ENCODE data around the gene FAM163B.

The FAM163B gene

GRCh38 chr9:133609311-133610098 is at the start of gene FAM163B:
TSS of gene FAM163B (minus strand) at chr9:133609389. CDS start at chr9:133580223, 29,166 bp downstream.
- DNase-seq (ENCODE audit: low spot score) = no peak

DNA sequence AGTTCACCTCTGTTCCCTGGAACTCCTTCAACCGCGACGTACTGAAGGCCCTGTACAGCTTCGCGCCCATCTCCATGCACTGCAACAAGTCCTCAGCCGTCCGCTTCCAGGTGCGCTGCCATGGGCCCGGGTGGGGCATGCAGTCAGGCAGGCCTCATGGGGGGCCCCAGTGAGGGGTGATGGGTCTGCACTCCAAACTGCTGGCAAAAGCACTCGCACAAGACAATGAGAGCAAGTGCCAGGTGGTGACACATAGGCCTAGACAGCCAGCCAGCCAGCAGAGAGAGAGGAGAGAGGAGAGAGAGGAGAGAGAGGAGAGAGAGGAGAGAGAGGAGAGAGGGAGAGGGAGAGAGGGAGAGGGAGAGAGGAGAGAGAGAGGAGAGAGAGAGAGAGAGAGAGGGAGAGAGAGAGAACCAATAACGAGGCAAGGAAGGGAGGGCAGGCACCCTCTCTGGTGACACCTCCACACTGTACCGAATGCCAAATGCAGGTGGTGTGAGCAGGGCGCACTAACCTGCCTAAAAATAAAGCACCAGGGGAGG is 48.0 kb upstream of the FAM163B start:
- DNase-seq (ENCODE audit: low spot score) = no peak

DNA sequence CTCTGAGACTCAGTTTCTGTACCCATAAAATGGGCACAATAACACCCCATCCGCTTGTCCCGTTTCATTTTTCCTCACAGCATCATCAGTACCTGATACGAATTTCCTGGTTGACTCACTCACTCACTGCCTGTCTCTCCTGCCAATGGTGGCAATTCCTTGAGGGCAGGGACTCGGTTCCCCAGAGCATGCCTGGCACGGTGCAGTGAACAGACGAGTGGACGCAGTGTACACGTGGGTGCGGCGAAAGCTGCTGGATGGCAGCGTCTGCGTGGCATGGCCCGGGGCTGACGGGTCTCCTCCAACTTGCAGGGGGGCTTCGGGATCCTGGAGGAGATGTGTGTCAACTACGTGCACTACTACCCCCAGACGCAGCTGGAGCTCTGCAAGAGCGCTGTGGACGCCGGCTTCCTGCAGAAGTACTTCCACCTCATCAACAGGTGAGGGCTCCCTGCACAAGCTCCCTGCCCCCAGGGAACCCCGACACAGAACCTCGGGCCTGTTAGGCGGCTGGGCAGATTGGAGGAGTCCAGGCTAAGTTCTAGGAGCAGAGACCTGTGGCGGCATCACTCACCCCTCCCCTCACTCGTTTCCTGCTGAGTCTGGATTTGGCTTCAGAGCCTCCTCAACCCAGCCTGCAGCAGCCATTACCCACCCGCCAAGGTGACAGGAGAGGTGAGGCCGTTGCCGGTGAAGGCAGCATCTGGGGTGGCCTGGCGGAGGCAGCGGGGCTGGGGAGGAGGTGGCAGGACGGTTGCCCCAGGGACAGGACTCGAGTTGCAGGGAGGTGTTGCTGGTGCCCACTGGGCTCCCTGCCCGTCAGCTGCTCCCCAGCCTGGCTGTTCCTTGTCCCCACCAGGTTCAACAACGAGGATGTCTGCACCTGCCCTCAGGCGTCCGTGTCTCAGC is 47.3 kb upstream of the FAM163B start:
- no peak for DNase-seq (ENCODE audit: low spot score)

DNA sequence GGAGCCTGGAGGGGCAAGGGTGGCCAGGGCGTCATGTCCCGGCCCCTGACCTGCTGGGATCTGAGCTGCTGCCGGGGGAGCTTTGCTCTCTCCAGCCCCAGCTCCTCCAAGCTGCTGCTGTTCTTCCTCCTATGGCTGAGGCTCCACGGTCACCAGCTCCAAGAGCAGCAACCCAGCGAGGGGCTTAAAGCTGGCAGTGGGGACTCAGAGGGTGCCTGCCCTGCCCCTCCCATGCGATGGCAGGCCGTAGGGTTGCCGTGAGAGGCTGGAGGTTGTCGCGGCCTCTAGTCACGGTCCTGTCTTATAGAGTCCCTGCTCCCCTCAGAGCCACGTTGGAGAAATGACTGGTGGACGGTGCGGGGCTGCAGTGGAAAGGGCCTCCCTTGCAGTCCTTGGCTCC is 46.5 kb upstream of the FAM163B start:
- DNase-seq (ENCODE audit: low spot score) = no peak

- no peak for DNase-seq (ENCODE audit: low spot score)
These were observed 45.8 kb upstream of the FAM163B start for GRCh38 chr9:133654736-133655657.

DNA sequence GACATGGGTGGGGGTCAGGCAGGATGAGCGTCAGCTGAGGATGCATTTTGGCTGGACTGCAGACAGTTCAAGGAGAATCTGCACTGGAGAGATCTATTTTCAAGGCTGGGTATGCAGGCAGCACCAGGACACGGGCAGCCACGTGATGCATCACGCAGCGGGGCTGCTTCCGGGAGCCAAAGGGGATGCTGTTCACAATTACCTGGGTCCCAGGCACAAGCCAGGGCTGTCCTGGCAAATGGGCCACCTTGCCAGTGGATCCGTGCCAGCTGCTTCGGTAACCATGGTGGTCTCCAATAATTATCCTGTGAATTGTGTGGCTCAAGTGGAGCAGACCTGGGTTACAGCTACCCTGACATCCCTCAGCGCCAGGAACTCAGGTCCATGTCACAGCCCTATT is 44.4 kb upstream of the FAM163B start:
- DNase-seq (ENCODE audit: low spot score) = no peak

DNA sequence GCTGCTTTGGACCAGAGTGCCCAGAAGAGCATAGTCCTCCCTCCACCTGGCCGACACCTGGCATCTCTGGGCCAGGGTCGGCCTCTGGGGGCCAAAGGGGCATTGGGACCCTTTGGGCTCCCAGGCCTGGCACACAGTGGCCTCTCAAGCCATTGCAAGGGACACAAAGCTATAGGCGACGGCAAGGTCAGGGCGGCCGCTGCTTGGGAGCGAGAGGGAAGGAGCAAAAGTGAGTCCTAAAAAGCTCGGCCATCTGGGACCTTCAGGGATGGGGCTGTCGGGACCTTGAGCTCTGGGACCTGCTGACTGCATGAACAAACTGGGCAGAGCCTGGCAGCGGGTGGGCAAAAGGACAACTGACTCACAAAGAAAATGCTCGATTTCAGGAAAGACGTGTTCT is 40.8 kb upstream of the FAM163B start:
- DNase-seq (ENCODE audit: low spot score) = no peak

DNA sequence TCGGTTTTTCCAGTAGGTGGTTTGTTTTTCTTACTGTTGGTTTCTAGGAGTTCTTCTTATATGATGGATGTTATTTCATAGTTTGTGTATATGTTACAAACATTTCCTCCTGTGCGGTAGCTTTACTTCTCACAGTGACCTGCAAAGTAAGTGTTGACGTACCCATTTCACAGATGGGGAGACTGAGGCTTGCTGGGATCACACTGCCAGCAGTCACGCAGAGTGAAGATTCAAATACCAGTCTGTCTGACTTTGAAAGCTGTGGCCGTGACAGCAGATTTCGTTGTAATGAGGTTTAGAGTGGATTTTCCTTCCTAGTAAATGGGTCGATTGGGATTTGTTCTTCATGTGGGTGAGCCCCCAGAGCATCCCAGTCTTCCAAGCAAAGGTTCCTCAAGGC is 40.0 kb upstream of the FAM163B start:
- DNase-seq (ENCODE audit: low spot score) = no peak

DNA sequence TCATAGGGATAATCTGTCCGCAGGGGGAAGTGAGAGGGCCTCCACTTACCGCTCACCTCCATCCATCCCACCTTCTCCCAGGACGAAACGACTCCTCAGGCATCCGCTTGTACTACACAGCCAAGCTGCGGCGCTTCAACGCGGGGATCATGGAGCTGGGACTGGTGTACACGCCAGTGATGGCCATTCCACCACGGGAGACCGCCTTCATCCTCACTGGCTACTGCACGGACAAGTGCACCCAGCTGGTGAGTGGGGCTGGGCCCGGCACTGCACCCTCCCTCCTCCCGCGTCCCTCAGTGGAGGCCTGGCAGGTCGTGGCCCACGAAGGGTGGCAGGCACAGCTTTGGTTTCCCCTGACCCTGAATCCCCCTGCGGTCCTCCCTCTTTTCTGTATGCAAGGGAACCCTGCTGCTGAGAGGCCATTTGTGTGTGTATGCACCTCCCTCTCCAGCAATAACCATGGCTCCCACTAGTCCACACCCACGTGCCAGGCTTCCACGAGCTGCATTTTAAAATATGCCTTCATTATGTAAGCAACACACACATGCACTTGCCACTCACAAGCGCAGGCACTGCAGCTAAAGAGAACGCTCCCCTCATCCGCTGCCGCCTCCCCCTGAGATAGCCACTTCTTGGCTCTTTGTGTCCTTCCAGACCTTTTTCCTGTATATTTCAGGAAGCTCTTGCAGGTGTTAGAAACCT is 38.7 kb upstream of the FAM163B start:
- no peak for DNase-seq (ENCODE audit: low spot score)

DNA sequence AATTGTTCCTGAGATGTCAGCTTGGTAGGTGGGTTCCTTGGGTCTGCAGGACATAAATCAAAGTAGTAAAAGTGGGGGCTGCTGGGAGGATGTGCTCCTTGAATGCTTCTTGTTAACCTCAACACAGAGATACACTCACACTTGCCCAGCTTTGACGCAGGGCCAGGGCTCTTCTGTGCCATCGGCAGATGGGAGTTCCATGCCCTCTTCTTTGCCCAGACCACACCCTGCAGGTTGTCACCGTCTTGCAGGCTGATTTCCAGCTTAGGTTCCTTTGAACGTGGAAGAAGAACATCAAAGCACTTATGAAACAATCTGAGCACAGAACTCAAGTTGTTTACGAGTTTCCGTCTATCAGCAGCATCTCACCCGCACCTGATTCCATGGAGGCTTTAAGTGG is 38.0 kb upstream of the FAM163B start:
- no peak for DNase-seq (ENCODE audit: low spot score)

DNA sequence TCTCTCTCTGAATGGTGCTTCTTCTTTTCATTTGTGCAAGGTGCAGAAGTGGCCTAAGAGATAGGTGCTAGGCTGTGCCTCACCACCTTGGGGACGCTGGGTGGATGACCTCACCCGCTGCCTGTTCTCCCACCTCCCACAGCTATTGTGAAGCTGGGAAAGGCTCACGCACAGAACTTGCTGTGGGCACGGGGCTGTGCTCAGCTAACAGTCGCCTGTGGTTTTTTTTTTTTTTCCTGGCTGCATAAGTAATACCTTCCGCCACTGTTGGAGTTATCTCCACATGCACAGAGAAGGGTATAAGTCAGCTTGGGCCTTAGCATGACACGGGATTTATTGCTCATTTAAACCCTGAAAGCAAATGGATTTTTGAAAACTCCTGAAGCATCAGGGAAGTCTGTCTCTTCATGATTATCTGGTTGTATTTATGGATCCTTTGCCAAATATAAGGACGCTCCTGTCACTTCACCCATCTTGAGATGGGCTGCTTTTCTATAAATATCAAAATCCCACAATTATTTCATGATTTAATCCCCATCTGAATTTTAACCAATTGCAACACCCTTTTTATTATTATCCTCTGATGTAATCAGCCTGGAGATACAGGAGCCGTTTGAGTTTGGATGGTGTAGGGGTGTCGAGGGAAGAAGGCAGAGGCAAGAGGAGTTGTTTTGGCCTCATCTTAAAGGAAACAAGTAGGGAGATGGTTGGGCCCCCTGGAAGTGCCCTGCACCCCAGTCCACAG is 36.0 kb upstream of the FAM163B start:
- no peak for DNase-seq (ENCODE audit: low spot score)

DNA sequence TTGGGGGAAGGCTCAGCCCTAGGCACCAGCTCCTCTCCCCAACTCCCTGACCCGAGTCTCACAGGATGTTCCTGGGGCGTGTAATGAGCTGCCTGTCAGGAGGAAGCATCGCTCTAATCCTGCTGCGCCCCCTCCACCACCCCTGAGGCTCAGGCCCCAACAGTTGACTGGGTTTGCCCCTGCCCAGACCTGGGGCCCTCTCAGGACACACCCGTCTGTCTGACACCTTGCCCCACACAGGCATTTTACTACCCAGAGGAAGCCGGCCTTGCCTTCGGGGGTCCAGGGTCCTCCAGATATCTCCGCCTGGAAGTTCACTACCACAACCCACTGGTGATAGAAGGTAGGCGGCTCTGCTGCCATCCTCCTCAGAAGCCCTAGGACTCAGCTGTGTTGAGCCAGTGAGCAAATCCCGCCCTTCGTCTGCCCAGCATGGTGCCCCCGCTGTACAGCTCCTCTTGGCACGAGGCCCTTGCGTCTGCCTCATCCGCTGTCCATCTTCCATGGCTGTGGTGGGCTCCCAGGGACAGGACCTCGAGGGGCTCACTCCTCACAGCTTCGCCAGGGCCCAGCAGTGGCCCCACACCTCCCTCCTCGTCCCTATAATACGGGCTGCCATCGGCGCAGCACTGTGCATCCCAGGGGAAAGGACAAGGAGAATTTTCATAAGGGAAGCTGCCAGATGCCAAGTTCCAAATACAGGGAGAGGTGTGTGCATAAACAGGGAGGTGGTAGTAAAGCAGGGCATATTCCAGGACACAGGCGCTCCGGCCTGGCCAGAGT is 35.0 kb upstream of the FAM163B start:
- no peak for DNase-seq (ENCODE audit: low spot score)

GRCh38 chr9:133643362-133643755 is 34.2 kb upstream of the FAM163B start:
- no peak for DNase-seq (ENCODE audit: low spot score)

DNA sequence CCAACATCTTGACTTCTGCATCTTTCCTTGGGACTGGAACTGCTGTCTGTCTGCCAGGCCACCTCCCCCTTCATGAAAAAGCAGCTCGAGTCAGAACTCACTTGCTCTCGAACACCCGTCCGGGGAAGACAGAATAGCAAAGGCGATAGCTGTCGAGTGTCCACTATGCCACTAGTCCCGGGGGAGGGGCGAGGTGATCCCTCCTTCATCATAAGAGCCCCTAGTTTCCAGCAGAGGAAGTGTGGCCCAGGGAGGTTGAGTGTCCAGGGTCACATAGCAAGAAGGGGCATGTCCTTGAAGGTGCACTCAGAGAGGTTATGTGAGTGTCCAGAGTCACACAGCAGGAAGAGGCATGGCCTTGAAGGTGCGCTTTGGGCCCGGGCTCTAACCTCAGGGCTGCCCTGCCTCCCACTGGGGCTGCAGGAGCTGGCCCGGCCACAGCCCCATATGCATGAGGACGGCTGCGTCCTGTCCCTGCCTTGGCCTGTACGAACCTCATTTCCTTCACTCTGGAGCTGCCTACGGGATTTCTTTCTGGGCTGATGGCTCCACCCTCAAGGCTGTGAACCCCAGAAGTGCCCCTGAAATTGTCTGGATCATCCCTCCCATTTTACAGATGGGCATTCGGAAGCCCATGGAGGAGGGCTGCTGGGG is 33.6 kb upstream of the FAM163B start:
- no peak for DNase-seq (ENCODE audit: low spot score)

GRCh38 chr9:133641861-133642595 is 32.8 kb upstream of the FAM163B start:
- DNase-seq (ENCODE audit: low spot score) = no peak

- no peak for DNase-seq (ENCODE audit: low spot score)
These were observed 32.1 kb upstream of the FAM163B start for GRCh38 chr9:133641396-133641655.

DNA sequence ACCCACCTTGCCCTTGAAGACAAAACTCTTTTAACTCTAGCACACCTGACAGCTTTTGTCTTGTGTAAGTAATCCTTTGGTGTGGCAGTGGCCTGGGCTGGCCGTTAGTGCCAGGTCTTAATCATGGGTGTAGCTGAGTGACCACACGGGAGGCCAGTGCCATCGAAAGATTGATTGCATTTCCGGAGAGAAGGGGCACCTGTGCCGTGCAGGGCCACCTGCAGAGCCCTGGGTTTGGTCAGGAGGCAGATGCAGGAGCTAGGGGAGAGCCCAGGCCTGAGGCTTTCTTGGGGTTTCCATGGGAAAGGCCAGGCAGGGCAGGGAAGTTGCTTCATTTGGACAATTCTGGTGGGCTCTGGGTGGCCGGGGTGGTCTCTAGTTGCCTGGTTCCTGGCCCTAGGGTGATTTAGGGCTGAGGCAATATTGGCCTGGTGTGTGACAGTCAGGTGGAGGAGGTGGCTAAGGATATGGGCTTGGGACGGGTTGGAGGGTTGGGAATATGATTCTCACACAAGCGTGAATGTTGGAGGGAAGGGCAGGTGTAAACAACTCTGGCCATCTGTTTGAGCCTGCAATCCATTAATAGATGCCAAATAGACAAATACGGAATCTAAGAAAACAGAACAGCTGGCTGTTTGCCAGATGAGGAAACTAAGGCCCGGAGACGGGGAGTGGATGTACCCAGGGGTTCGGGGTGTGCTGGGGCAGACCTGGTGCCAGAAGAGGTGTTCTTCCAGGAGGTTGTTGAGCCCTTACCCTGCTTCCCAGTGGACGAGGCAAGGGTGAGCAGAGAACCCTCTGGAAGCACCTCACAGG is 31.6 kb upstream of the FAM163B start:
- no peak for DNase-seq (ENCODE audit: low spot score)

GRCh38 chr9:133640160-133640559 is 31.0 kb upstream of the FAM163B start:
- DNase-seq (ENCODE audit: low spot score) = no peak
